Keratinocyte (primary cell): ENCODE data around the gene TRIM59.
"Not testable (repeated sequence)": the region's sequence is repeated elsewhere in the genome, so short reads cannot be mapped to it uniquely, and the experiment has no call there.

Experiments used
- CTCF ChIP-seq, 3 experiments: IDR thresholded peaks in 1 of 3; conservative IDR thresholded peaks in 1 of 3; optimal IDR thresholded peaks in 1 of 3; 2 replicates in 2 of 3; 3 replicates in 1 of 3; pipeline versions ENCODE3 to v1.5.1; 2011; ENCODE audit warnings: low read length in 3 of 3, mild to moderate bottlenecking in 3 of 3, moderate library complexity in 2 of 3, control low read depth in 1 of 3, inconsistent platforms in 1 of 3; ENCODE audit not compliant: insufficient read depth in 2 of 3; ENCODE audit errors: extremely low read depth in 1 of 3
- EZH2 ChIP-seq: IDR thresholded peaks from one replicate; pipeline ENCODE4 v1.6.1; 2012; ENCODE audit warnings: inconsistent platforms, mild to moderate bottlenecking, low read length, moderate library complexity

- not testable (repeated sequence) for TF ChIP-seq CTCF (optimal IDR thresholded peaks at IDR 0.05 in 1 of 3, IDR thresholded peaks at IDR 0.05 in 1 of 3, conservative IDR thresholded peaks at IDR 0.05 in 1 of 3; ENCODE audit: extremely low read depth in 1 of 3, insufficient read depth in 2 of 3, low read length in 3 of 3); EZH2
These were observed 2.7 kb upstream of the TRIM59 start for GRCh38 chr3:160452251-160452650.
